HEK293 (cell line): ENCODE measurements around the gene RNF217.

Experiments used
- GLI4 ChIP-seq: fragments of 450-650 bp; formaldehyde crosslinking; IDR thresholded peaks from 2 replicates; pipeline ENCODE4 v1.5.1; 2016; ENCODE audit warnings: missing biosample characterization, missing genetic modification characterization
- IKZF3 ChIP-seq: fragments of 450-650 bp; IDR thresholded peaks from 2 replicates; pipeline ENCODE4 v1.5.0; 2018; ENCODE audit warnings: missing biosample characterization, mild to moderate bottlenecking, missing genetic modification characterization, moderate library complexity
- KLF9 ChIP-seq: fragments of 450-650 bp; formaldehyde crosslinking; IDR thresholded peaks from 2 replicates; pipeline ENCODE4 v1.5.1; 2016; ENCODE audit warnings: missing biosample characterization, missing genetic modification characterization, low read depth
- MZF1 ChIP-seq: fragments of 450-650 bp; formaldehyde crosslinking; IDR thresholded peaks from 2 replicates; pipeline ENCODE4 v1.5.1; 2017; ENCODE audit warnings: missing biosample characterization, missing genetic modification characterization, borderline replicate concordance
- OVOL3 ChIP-seq: fragments of 450-650 bp; formaldehyde crosslinking; IDR thresholded peaks from 2 replicates; pipeline ENCODE4 v1.5.1; 2016; ENCODE audit warnings: missing biosample characterization, missing genetic modification characterization
- REPIN1 ChIP-seq: fragments of 450-650 bp; formaldehyde crosslinking; IDR thresholded peaks from 2 replicates; pipeline ENCODE4 v1.5.1; 2017; ENCODE audit warnings: missing biosample characterization, missing genetic modification characterization, low read depth
- SCRT2 ChIP-seq: fragments of 450-650 bp; formaldehyde crosslinking; IDR thresholded peaks from 2 replicates; pipeline ENCODE4 v1.5.1; 2016; ENCODE audit warnings: missing biosample characterization, missing genetic modification characterization
- SP2 ChIP-seq: fragments of 450-650 bp; formaldehyde crosslinking; IDR thresholded peaks from 2 replicates; pipeline ENCODE4 v1.5.1; 2016; ENCODE audit warnings: missing biosample characterization, missing genetic modification characterization
- SP3 ChIP-seq: fragments of 450-650 bp; formaldehyde crosslinking; IDR thresholded peaks from 2 replicates; pipeline ENCODE4 v1.5.1; 2016; ENCODE audit warnings: missing biosample characterization, missing genetic modification characterization
- ZBTB20 ChIP-seq: fragments of 450-650 bp; formaldehyde crosslinking; IDR thresholded peaks from 2 replicates; pipeline ENCODE4 v1.5.1; 2016; ENCODE audit warnings: missing biosample characterization, missing genetic modification characterization
- ZBTB7A ChIP-seq: fragments of 450-650 bp; formaldehyde crosslinking; IDR thresholded peaks from 2 replicates; pipeline ENCODE4 v1.5.1; 2016; ENCODE audit warnings: low read depth, missing biosample characterization, missing genetic modification characterization
- ZFP3 ChIP-seq: fragments of 450-650 bp; formaldehyde crosslinking; IDR thresholded peaks from 2 replicates; pipeline ENCODE4 v1.5.1; 2016; ENCODE audit warnings: low read depth, missing biosample characterization, missing genetic modification characterization
- ZFP69B ChIP-seq: fragments of 450-650 bp; formaldehyde crosslinking; IDR thresholded peaks from 2 replicates; pipeline ENCODE4 v1.5.1; 2016; ENCODE audit warnings: missing biosample characterization, missing genetic modification characterization
- ZIC2 ChIP-seq: fragments of 450-650 bp; formaldehyde crosslinking; IDR thresholded peaks from 2 replicates; pipeline ENCODE4 v1.5.1; 2016; ENCODE audit warnings: missing biosample characterization, missing genetic modification characterization
- ZNF114 ChIP-seq: fragments of 450-650 bp; formaldehyde crosslinking; IDR thresholded peaks from 2 replicates; pipeline ENCODE4 v1.5.0; 2017; ENCODE audit warnings: missing biosample characterization, missing genetic modification characterization
- ZNF121 ChIP-seq: fragments of 450-650 bp; formaldehyde crosslinking; IDR thresholded peaks from 2 replicates; pipeline ENCODE4 v1.5.1; 2016; ENCODE audit warnings: missing biosample characterization, missing genetic modification characterization
- ZNF146 ChIP-seq: fragments of 450-650 bp; formaldehyde crosslinking; IDR thresholded peaks from 2 replicates; pipeline ENCODE4 v1.5.1; 2016; ENCODE audit warnings: missing biosample characterization, missing genetic modification characterization
- ZNF169 ChIP-seq: fragments of 450-650 bp; formaldehyde crosslinking; IDR thresholded peaks from 2 replicates; pipeline ENCODE4 v1.5.1; 2016; ENCODE audit warnings: missing biosample characterization, missing genetic modification characterization
- ZNF18 ChIP-seq: fragments of 450-650 bp; formaldehyde crosslinking; IDR thresholded peaks from 2 replicates; pipeline ENCODE4 v1.5.1; 2016; ENCODE audit warnings: missing biosample characterization, missing genetic modification characterization
- ZNF2 ChIP-seq: fragments of 450-650 bp; formaldehyde crosslinking; IDR thresholded peaks from 2 replicates; pipeline ENCODE4 v1.5.1; 2016; ENCODE audit warnings: missing biosample characterization, missing genetic modification characterization
- ZNF202 ChIP-seq: fragments of 450-650 bp; formaldehyde crosslinking; IDR thresholded peaks from 2 replicates; pipeline ENCODE4 v1.5.1; 2016; ENCODE audit warnings: missing biosample characterization, missing genetic modification characterization, borderline replicate concordance
- ZNF223 ChIP-seq: fragments of 450-650 bp; formaldehyde crosslinking; IDR thresholded peaks from 2 replicates; pipeline ENCODE4 v1.5.1; 2016; ENCODE audit warnings: missing biosample characterization, missing genetic modification characterization
- ZNF239 ChIP-seq: fragments of 450-650 bp; formaldehyde crosslinking; IDR thresholded peaks from 2 replicates; pipeline ENCODE4 v1.5.1; 2016; ENCODE audit warnings: missing biosample characterization, missing genetic modification characterization
- ZNF274 ChIP-seq, 2 experiments: fragments of 200-500 bp in 1 of 2; fragments of 450-650 bp in 1 of 2; sonication (Bioruptor generic) in 1 of 2; formaldehyde crosslinking in 1 of 2; IDR thresholded peaks; 2 replicates each; pipeline versions ENCODE4 v1.5.1 to v1.6.1; 2014 to 2016; ENCODE audit warnings: borderline replicate concordance in 1 of 2, inconsistent platforms in 1 of 2, low read length in 1 of 2, missing biosample characterization in 1 of 2, missing genetic modification characterization in 1 of 2
- ZNF302 ChIP-seq: fragments of 450-650 bp; formaldehyde crosslinking; IDR thresholded peaks from 2 replicates; pipeline ENCODE4 v1.5.1; 2016; ENCODE audit warnings: missing biosample characterization, missing genetic modification characterization, low read depth
- ZNF366 ChIP-seq: fragments of 450-650 bp; formaldehyde crosslinking; conservative IDR thresholded peaks from 2 replicates; pipeline ENCODE4 v1.5.1; 2016; ENCODE audit warnings: missing biosample characterization, missing genetic modification characterization
- ZNF423 ChIP-seq: fragments of 450-650 bp; formaldehyde crosslinking; IDR thresholded peaks from 2 replicates; pipeline ENCODE4 v1.5.1; 2016; ENCODE audit warnings: missing biosample characterization, missing genetic modification characterization
- ZNF510 ChIP-seq: fragments of 450-650 bp; formaldehyde crosslinking; IDR thresholded peaks from 2 replicates; pipeline ENCODE4 v1.5.1; 2018; ENCODE audit warnings: mild to moderate bottlenecking, missing genetic modification characterization, missing biosample characterization; ENCODE audit not compliant: insufficient replicate concordance
- ZNF555 ChIP-seq: fragments of 450-650 bp; formaldehyde crosslinking; conservative IDR thresholded peaks from 2 replicates; pipeline ENCODE4 v1.5.1; 2017; ENCODE audit warnings: missing biosample characterization, mild to moderate bottlenecking, missing genetic modification characterization, inconsistent platforms
- ZNF560 ChIP-seq: fragments of 450-650 bp; formaldehyde crosslinking; IDR thresholded peaks from 2 replicates; pipeline ENCODE4 v1.5.1; 2017; ENCODE audit warnings: missing biosample characterization, missing genetic modification characterization, borderline replicate concordance
- ZNF561 ChIP-seq: fragments of 450-650 bp; IDR thresholded peaks from 2 replicates; pipeline ENCODE4 v1.5.1; 2018; ENCODE audit warnings: missing biosample characterization, missing genetic modification characterization, borderline replicate concordance
- ZNF571 ChIP-seq: fragments of 450-650 bp; formaldehyde crosslinking; IDR thresholded peaks from 2 replicates; pipeline ENCODE4 v1.5.0; 2017; ENCODE audit warnings: missing biosample characterization, missing genetic modification characterization
- ZNF621 ChIP-seq: fragments of 450-650 bp; formaldehyde crosslinking; IDR thresholded peaks from 2 replicates; pipeline ENCODE4 v1.5.1; 2017; ENCODE audit warnings: missing biosample characterization, missing genetic modification characterization
- ZNF629 ChIP-seq: fragments of 450-650 bp; formaldehyde crosslinking; IDR thresholded peaks from 2 replicates; pipeline ENCODE4 v1.5.1; 2017; ENCODE audit warnings: missing biosample characterization, missing genetic modification characterization
- ZSCAN18 ChIP-seq: fragments of 450-650 bp; formaldehyde crosslinking; IDR thresholded peaks from 2 replicates; pipeline ENCODE4 v1.5.1; 2016; ENCODE audit warnings: missing biosample characterization, missing genetic modification characterization
- ZSCAN23 ChIP-seq: fragments of 450-650 bp; formaldehyde crosslinking; IDR thresholded peaks from 2 replicates; pipeline ENCODE4 v1.5.1; 2016; ENCODE audit warnings: missing biosample characterization, missing genetic modification characterization
- ZSCAN30 ChIP-seq: fragments of 450-650 bp; IDR thresholded peaks from 2 replicates; pipeline ENCODE4 v1.5.1; 2018; ENCODE audit warnings: missing biosample characterization, mild to moderate bottlenecking, missing genetic modification characterization, moderate library complexity

The RNF217 gene

GRCh38 chr6:124961777-124962638, at the start of gene RNF217 (continued):
- no peak for TF ChIP-seq ZNF239 (tag by site-specific recombination)
- TF ChIP-seq ZNF121, result no peak
- no peak for TF ChIP-seq ZFP3 (tag by site-specific recombination)
- no peak for TF ChIP-seq ZNF202 (tag by site-specific recombination)
- no peak for TF ChIP-seq ZNF223 (tag by site-specific recombination)
- TF ChIP-seq SP2, result peak; percentile 53
- TF ChIP-seq ZSCAN30, result peak; percentile 71
- no peak for TF ChIP-seq ZNF560
- no peak for TF ChIP-seq ZNF510 (tag by site-specific recombination)
- 0 out of 2 replicates have a peak, but pooled peaks have one; percentile 48 for TF ChIP-seq GLI4
- TF ChIP-seq ZSCAN18 (tag by site-specific recombination), result no peak; the same call in 1 of the 2 replicates
- TF ChIP-seq ZNF302 (tag by site-specific recombination), result no peak
- no peak for TF ChIP-seq ZNF169 (tag by site-specific recombination)
- TF ChIP-seq ZBTB20, result peak; percentile 77
- peak; percentile 19; the same call in 1 of the 2 replicates for TF ChIP-seq ZNF629 (tag by site-specific recombination)
- no peak; the same call in 1 of the 2 replicates for TF ChIP-seq ZIC2 (tag by site-specific recombination)
- TF ChIP-seq ZNF423 (tag by site-specific recombination), result peak; percentile 73
- TF ChIP-seq ZNF146 (tag by site-specific recombination), result no peak
- no peak for TF ChIP-seq ZNF274 (IDR thresholded peaks at IDR 0.05; ENCODE audit: low read length)
- no peak for TF ChIP-seq ZNF274 (tag by site-specific recombination; IDR thresholded peaks at IDR 0.05; ENCODE audit: borderline replicate concordance)
- TF ChIP-seq ZNF18, result peak; percentile 100
- no peak for TF ChIP-seq ZNF366 (tag by site-specific recombination)
- no peak for TF ChIP-seq ZNF114 (tag by site-specific recombination)
- TF ChIP-seq IKZF3, result no peak
- TF ChIP-seq ZFP69B (tag by site-specific recombination), result no peak
- no peak for TF ChIP-seq OVOL3 (tag by site-specific recombination)
- TF ChIP-seq ZNF555 (tag by site-specific recombination), result no peak
- TF ChIP-seq KLF9 (tag by site-specific recombination), result peak; percentile 92
- peak; percentile 84 for TF ChIP-seq SP3 (tag by site-specific recombination)
- TF ChIP-seq ZNF621 (tag by site-specific recombination), result no peak
- TF ChIP-seq MZF1, result no peak; the same call in 1 of the 2 replicates
- TF ChIP-seq REPIN1, result no peak
- TF ChIP-seq SCRT2 (tag by site-specific recombination), result no peak
- TF ChIP-seq ZNF561 (tag by site-specific recombination), result peak; percentile 77; the same call in 1 of the 2 replicates
- TF ChIP-seq ZNF2 (tag by site-specific recombination), result peak; percentile 71
- no peak for TF ChIP-seq ZSCAN23 (tag by site-specific recombination)
- TF ChIP-seq ZBTB7A (tag by site-specific recombination), result no peak
- TF ChIP-seq ZNF571 (tag by site-specific recombination), result no peak
